HG03060 (cell line): ENCODE measurements around the gene SPAG17.

Experiments used
- ATAC-seq: cut with Tn5 transposase; IDR thresholded peaks from one replicate; pipeline ENCODE4 v1.9.1; 2021; ENCODE audit warnings: low read depth, moderate number of reproducible peaks; ENCODE audit not compliant: unreplicated experiment

The SPAG17 gene

GRCh38 chr1:118123116-118123839, 61.8 kb downstream of the SPAG17 start:
- ATAC-seq, result no peak

GRCh38 chr1:118122234-118123004, 62.6 kb downstream of the SPAG17 start:
- no peak for ATAC-seq

GRCh38 chr1:118118873-118119463, 66.1 kb downstream of the SPAG17 start:
- ATAC-seq, result no peak

GRCh38 chr1:118118469-118118868, 66.6 kb downstream of the SPAG17 start:
- no peak for ATAC-seq

- no peak for ATAC-seq
These were observed 67.5 kb downstream of the SPAG17 start for GRCh38 chr1:118117521-118117920.

- ATAC-seq, result no peak
These were observed 68.1 kb downstream of the SPAG17 start for GRCh38 chr1:118116909-118117308.

- no peak for ATAC-seq
These were observed 68.6 kb downstream of the SPAG17 start for GRCh38 chr1:118116401-118116800.

GRCh38 chr1:118115567-118116295, 69.3 kb downstream of the SPAG17 start:
- no peak for ATAC-seq

- no peak for ATAC-seq
These were observed 71.8 kb downstream of the SPAG17 start for GRCh38 chr1:118113261-118113660.

GRCh38 chr1:118110580-118110979, 74.4 kb downstream of the SPAG17 start:
- no peak for ATAC-seq

GRCh38 chr1:118104951-118105350, 80.1 kb downstream of the SPAG17 start:
- no peak for ATAC-seq

GRCh38 chr1:118102445-118102844, 82.6 kb downstream of the SPAG17 start:
- ATAC-seq, result no peak

- ATAC-seq, result no peak
These were observed 83.0 kb downstream of the SPAG17 start for GRCh38 chr1:118101999-118102398.

GRCh38 chr1:118101515-118101844, 83.5 kb downstream of the SPAG17 start:
- no peak for ATAC-seq

GRCh38 chr1:118100686-118101514, 84.1 kb downstream of the SPAG17 start:
- ATAC-seq, result no peak

- ATAC-seq, result no peak
These were observed 85.3 kb downstream of the SPAG17 start for GRCh38 chr1:118099686-118100085.

- ATAC-seq, result no peak
These were observed 87.2 kb downstream of the SPAG17 start for GRCh38 chr1:118097622-118098348.

- ATAC-seq, result no peak
These were observed 92.0 kb downstream of the SPAG17 start for GRCh38 chr1:118093017-118093416.

- ATAC-seq, result no peak
These were observed 94.9 kb downstream of the SPAG17 start for GRCh38 chr1:118090130-118090529.

- no peak for ATAC-seq
These were observed 99.7 kb downstream of the SPAG17 start for GRCh38 chr1:118085365-118085764.
